Endothelial cell of umbilical vein (primary cell): ENCODE results near the gene CLEC11A. TPM values are rescaled to one million over a fixed set of nuclear protein-coding genes. Genes with fewer than 3 reads are reported as not detected.
A peak's percentile ranks its signal among the peaks of the same experiment; 100 is the strongest.

Source experiments
- BruUV-seq: library from RNA; stranded (reverse); fragments of 400-500 nt; replicated peaks from 2 replicates; lab custom pipeline; 2021; lab: Mats Ljungman, UMichigan
- CTCF ChIA-PET: fragments of 300-600, 350-600 bp; sonication (Branson Sonifier 250); formaldehyde crosslinking; loops from one replicate; lab custom pipeline; 2021; ENCODE audit warnings: antibody characterized with exemption, inconsistent platforms; lab: Charles Lee
- POLR2A ChIA-PET: fragments of 300-600, 350-600 bp; sonication (Branson Sonifier 250); formaldehyde crosslinking; loops from one replicate; lab custom pipeline; 2021; ENCODE audit warnings: antibody characterized with exemption, inconsistent platforms; lab: Charles Lee
- DNase-seq: peaks from one replicate; pipeline ENCODE4 v3.0.0-alpha.2; 2011; ENCODE audit warnings: low read depth, low spot score
- FAIRE-seq: peaks from 2 replicates; lab custom pipeline; 2011; peaks lifted over from hg19 to GRCh38; lab: Jason Lieb, UNC
- H2AFZ ChIP-seq: 2 replicates; pipeline ENCODE4 v1.6.0; 2012; ENCODE audit warnings: low read depth, low read length, control low read depth, inconsistent platforms
- H3K27ac ChIP-seq: 2 replicates; pipeline ENCODE4 v1.5.1; 2011; ENCODE audit warnings: low read depth, mild to moderate bottlenecking, control low read depth, low read length, moderate library complexity; ENCODE audit not compliant: insufficient read depth
- H3K27me3 ChIP-seq, 2 experiments: 2 replicates each; pipeline versions ENCODE4 v1.6.0 to v1.6.1; 2011; ENCODE audit warnings: low read length in 2 of 2, mixed read lengths in 1 of 2; ENCODE audit not compliant: control insufficient read depth in 2 of 2, insufficient read depth in 2 of 2
- H3K36me3 ChIP-seq, 2 experiments: 2 replicates in 1 of 2; 3 replicates in 1 of 2; pipeline ENCODE4 v1.5.1; 2011; ENCODE audit warnings: low read length in 2 of 2, mild to moderate bottlenecking in 1 of 2, moderate library complexity in 1 of 2; ENCODE audit not compliant: control insufficient read depth in 2 of 2, insufficient read depth in 2 of 2; ENCODE audit errors: extremely low read depth in 1 of 2
- H3K4me1 ChIP-seq: 3 replicates; pipeline ENCODE4 v1.5.1; 2011; ENCODE audit warnings: mild to moderate bottlenecking, low read length; ENCODE audit not compliant: control insufficient read depth, insufficient read depth; ENCODE audit errors: extremely low read depth
- H3K4me2 ChIP-seq: 2 replicates; pipeline ENCODE4 v1.6.1; 2011; ENCODE audit warnings: low read length, control low read depth, mixed read lengths; ENCODE audit not compliant: insufficient read depth
- H3K4me3 ChIP-seq, 3 experiments: fragments of 200-600 bp in 1 of 3; sonication (generic), shearing (Covaris generic) in 1 of 3; replicated peaks in 1 of 3; 2 replicates each; pipeline ENCODE4 v1.5.1; 2011 to 2016; ENCODE audit warnings: control low read depth in 3 of 3, low read length in 3 of 3, mild to moderate bottlenecking in 2 of 3, inconsistent platforms in 1 of 3, low read depth in 1 of 3, moderate library complexity in 1 of 3; ENCODE audit not compliant: insufficient read depth in 1 of 3
- H3K79me2 ChIP-seq: 2 replicates; pipeline ENCODE4 v1.6.0; 2012; ENCODE audit warnings: low read length, inconsistent platforms; ENCODE audit not compliant: control insufficient read depth, insufficient read depth
- H3K9ac ChIP-seq: replicated peaks from 2 replicates; pipeline ENCODE3; 2011; ENCODE audit warnings: low read length, control low read depth; ENCODE audit not compliant: insufficient read depth; ENCODE audit errors: extremely low read depth
- H3K9me1 ChIP-seq: replicated peaks from 3 replicates; pipeline ENCODE4 v1.6.0; 2011; ENCODE audit warnings: mild to moderate bottlenecking, low read length; ENCODE audit not compliant: control insufficient read depth, insufficient read depth; ENCODE audit errors: extremely low read depth
- H3K9me3 ChIP-seq: replicated peaks from 2 replicates; pipeline ENCODE4 v1.5.1; 2012; ENCODE audit warnings: low read length, inconsistent platforms; ENCODE audit not compliant: control insufficient read depth, insufficient read depth
- H4K20me1 ChIP-seq: replicated peaks from 2 replicates; pipeline ENCODE3; 2011; ENCODE audit warnings: mild to moderate bottlenecking, low read length; ENCODE audit not compliant: control insufficient read depth, insufficient read depth; ENCODE audit errors: extremely low read depth
- EZH2 ChIP-seq: IDR thresholded peaks from 2 replicates; pipeline ENCODE4 v1.6.1; 2012; ENCODE audit warnings: borderline replicate concordance, low read depth, mild to moderate bottlenecking, moderate library complexity, low read length, inconsistent platforms; ENCODE audit not compliant: severe bottlenecking
- FOS ChIP-seq: IDR thresholded peaks from 2 replicates; pipeline ENCODE4 v1.6.1; 2011; ENCODE audit warnings: mild to moderate bottlenecking, low read length, moderate library complexity, borderline replicate concordance; ENCODE audit not compliant: insufficient read depth
- GATA2 ChIP-seq: IDR thresholded peaks from 2 replicates; pipeline ENCODE4 v1.7.0; 2011; ENCODE audit warnings: low read depth, mild to moderate bottlenecking, moderate library complexity, mixed read lengths, low read length; ENCODE audit not compliant: insufficient read length, insufficient read depth
- JUN ChIP-seq: IDR thresholded peaks from 2 replicates; pipeline ENCODE4 v1.6.1; 2011; ENCODE audit warnings: borderline replicate concordance, low read depth; ENCODE audit not compliant: insufficient read length, insufficient read depth
- MAX ChIP-seq: IDR thresholded peaks from 2 replicates; pipeline ENCODE4 v1.6.1; 2011; ENCODE audit not compliant: insufficient read depth, insufficient read length
- MYC ChIP-seq: IDR thresholded peaks from one replicate; pipeline ENCODE4 v1.6.1; 2011; ENCODE audit warnings: mild to moderate bottlenecking, low read depth, low read length
- POLR2A ChIP-seq: IDR thresholded peaks from 2 replicates; pipeline ENCODE4 v1.6.1; 2012; ENCODE audit warnings: low read depth, mild to moderate bottlenecking, control low read depth, low read length
- POLR2AphosphoS5 ChIP-seq: IDR thresholded peaks from 2 replicates; pipeline ENCODE4 v1.6.1; 2012; ENCODE audit warnings: low read depth, mild to moderate bottlenecking, control low read depth, low read length, moderate library complexity; ENCODE audit not compliant: insufficient read depth
- dilution Hi-C: fragments of 300-500 bp; cut with MboI; formaldehyde crosslinking; loops from one replicate; pipeline ENCODE4 v1.15.0; 2019; ENCODE audit warnings: low sequenced_read_pairs; ENCODE audit not compliant: extremely low pct_ligation_motif_present
- intact Hi-C: fragments of 100-400 bp; cut with micrococcal nuclease; formaldehyde crosslinking; loops from one replicate; pipeline ENCODE4 v1.10.0; 2022
- polyA plus RNA-seq, 4 experiments: library from polyadenylated mRNA; depleted of rRNA in 3 of 4; stranded (reverse) in 3 of 4; unstranded in 1 of 4; fragments of >200 nt; gene quantifications; 2 replicates each; pipeline versions ENCODE4 v1.2.1 to v1.2.3, GENCODE V29; 2011 to 2012; ENCODE audit warnings: missing spikeins in 1 of 4
- total RNA-seq: library from RNA; stranded (reverse); gene quantifications from 2 replicates; pipeline ENCODE4 v1.2.3, GENCODE V29; 2021
- TF ChIP-seq, protein P1 (sequence below), 2 donors: IDR thresholded peaks; 1 replicate in 1 of 2; 2 replicates in 1 of 2; pipeline ENCODE4 v1.5.1; 2011; ENCODE audit warnings: low read length in 2 of 2, mild to moderate bottlenecking in 2 of 2, moderate library complexity in 2 of 2, control low read depth in 1 of 2, inconsistent platforms in 1 of 2, low read depth in 1 of 2; ENCODE audit not compliant: insufficient read depth in 1 of 2; ENCODE audit errors: extremely low read depth in 1 of 2

Gene CLEC11A
- total and polyA plus RNA-seq, 2 donors (not counting 3 experiments of a cell fraction or from before 2014, with no cell fraction given), result 10.4 to 30.1 TPM

DNA sequence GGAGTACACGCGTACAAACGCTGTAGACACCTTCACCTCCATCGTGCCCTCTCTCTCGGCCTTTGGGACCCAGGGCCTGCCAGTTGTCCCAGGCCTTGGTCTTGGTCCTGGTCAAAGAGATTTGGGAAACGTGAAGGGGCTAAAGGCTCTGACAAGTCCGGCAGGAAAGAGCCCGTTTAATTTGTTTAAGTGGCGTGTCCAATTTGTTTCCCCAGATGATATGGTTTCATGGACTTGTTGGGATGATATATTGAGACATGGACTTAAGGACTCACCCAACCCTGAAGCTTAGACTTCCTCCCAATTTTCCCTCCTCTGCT lies 2.7 kb downstream of the CLEC11A start:
- no peaks in the 10 kb centered on the region for H4K20me1 ChIP-seq
- H3K9ac ChIP-seq, result peak overlapping the region; percentile 71
- H3K4me3 ChIP-seq, result peak overlapping the region in 2 of 3 experiments; percentile 47 to 84
- no peaks in the 10 kb centered on the region for H3K79me2 ChIP-seq
- H3K27me3 ChIP-seq, result no peaks in the 10 kb centered on the region
- H3K9me3 ChIP-seq, result no peaks in the 10 kb centered on the region
- H3K4me1 ChIP-seq, result peaks cover 22% of the 10 kb centered on the region
- H3K27ac ChIP-seq, result no peak overlapping the region
- DNase-seq, result no peak
- no peaks in the 10 kb centered on the region for H3K9me1 ChIP-seq
- intact Hi-C loops, result loop anchor here (1.0 to 5.0 kb wide), 5 partner anchors 47 to 381 kb away; partner anchors contain the start of genes CTU1, NR1H2 and POLD1
- ChIA-PET POLR2A (no interaction called here), CTCF (interaction anchor here (3.4 kb wide), 1 partner anchor 56 kb away, joined by 17 read pairs; no protein-coding TSS in a partner anchor)
- H3K36me3 ChIP-seq, result no peaks in the 10 kb centered on the region
- no peak for FAIRE-seq
- no peak for TF ChIP-seq MYC
- TF ChIP-seq FOS, result no peak
- TF ChIP-seq POLR2A, result no peak
- TF ChIP-seq EZH2, result no peak
- TF ChIP-seq, protein P1, sequence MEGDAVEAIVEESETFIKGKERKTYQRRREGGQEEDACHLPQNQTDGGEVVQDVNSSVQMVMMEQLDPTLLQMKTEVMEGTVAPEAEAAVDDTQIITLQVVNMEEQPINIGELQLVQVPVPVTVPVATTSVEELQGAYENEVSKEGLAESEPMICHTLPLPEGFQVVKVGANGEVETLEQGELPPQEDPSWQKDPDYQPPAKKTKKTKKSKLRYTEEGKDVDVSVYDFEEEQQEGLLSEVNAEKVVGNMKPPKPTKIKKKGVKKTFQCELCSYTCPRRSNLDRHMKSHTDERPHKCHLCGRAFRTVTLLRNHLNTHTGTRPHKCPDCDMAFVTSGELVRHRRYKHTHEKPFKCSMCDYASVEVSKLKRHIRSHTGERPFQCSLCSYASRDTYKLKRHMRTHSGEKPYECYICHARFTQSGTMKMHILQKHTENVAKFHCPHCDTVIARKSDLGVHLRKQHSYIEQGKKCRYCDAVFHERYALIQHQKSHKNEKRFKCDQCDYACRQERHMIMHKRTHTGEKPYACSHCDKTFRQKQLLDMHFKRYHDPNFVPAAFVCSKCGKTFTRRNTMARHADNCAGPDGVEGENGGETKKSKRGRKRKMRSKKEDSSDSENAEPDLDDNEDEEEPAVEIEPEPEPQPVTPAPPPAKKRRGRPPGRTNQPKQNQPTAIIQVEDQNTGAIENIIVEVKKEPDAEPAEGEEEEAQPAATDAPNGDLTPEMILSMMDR (IDR thresholded peaks at IDR 0.05; ENCODE audit: extremely low read depth in 1 of 2, insufficient read depth in 1 of 2, low read depth in 1 of 2, low read length in 2 of 2), result no peak
- TF ChIP-seq GATA2, result no peak
- TF ChIP-seq MAX, result no peak
- no peak for TF ChIP-seq POLR2AphosphoS5
- TF ChIP-seq JUN, result no peak
- BruUV-seq, result TSS peak; percentile 54
- H3K4me2 ChIP-seq, result peak overlapping the region; percentile 36
- dilution Hi-C loops, result no loop called here
- H2AFZ ChIP-seq, result no peak overlapping the region
